Measurements from ENCODE around the gene ZNF215. TPM values are rescaled to one million over a fixed set of nuclear protein-coding genes. Genes with fewer than 3 reads are reported as not detected.

ZNF215 gene
- total RNA-seq, 1 donor = 3.5 TPM

GRCh38 chr11:6992457-6993417 lies 66.5 kb downstream of the ZNF215 start:
- DNase-seq (ENCODE audit: low read depth) = peak; percentile 94
- TF ChIP-seq CTCF (IDR thresholded peaks at IDR 0.05; ENCODE audit: insufficient read depth, low read length) = no peak
- H3K4me3 ChIP-seq (ENCODE audit: low read depth, low read length) = peak overlapping the region; percentile 32

GRCh38 chr11:6995703-6996102 lies 69.5 kb downstream of the ZNF215 start:
- no peak for DNase-seq (ENCODE audit: low read depth)
- no peak overlapping the region for H3K4me3 ChIP-seq (ENCODE audit: low read depth, low read length)
- TF ChIP-seq CTCF (IDR thresholded peaks at IDR 0.05; ENCODE audit: insufficient read depth, low read length) = no peak

- peak; percentile 52 for DNase-seq (ENCODE audit: low read depth)
- TF ChIP-seq CTCF (IDR thresholded peaks at IDR 0.05; ENCODE audit: insufficient read depth, low read length) = no peak
- no peak overlapping the region for H3K4me3 ChIP-seq (ENCODE audit: low read depth, low read length)
These were observed 78.3 kb downstream of the ZNF215 start for GRCh38 chr11:7004482-7004881.

Other genes with a start within 250 kb of the ZNF215 start
- 26.6 and 49.1 TPM in 2 replicates for gene MRPL17, start 243.1 kb upstream of the ZNF215 start, total RNA-seq (ENCODE audit: low replicate concordance)
- 0.09 and 0.33 TPM in 2 replicates for gene OR2AG2, start 154.4 kb upstream of the ZNF215 start, total RNA-seq (ENCODE audit: low replicate concordance)
- not detected in 2 replicates for gene OR2AG1, start 143.4 kb upstream of the ZNF215 start, total RNA-seq (ENCODE audit: low replicate concordance)
- gene OR6A2, start 126.7 kb upstream of the ZNF215 start, total RNA-seq (ENCODE audit: low replicate concordance) = 0.27 and 0.33 TPM in 2 replicates
- not detected in 2 replicates for gene OR10A5, start 80.7 kb upstream of the ZNF215 start, total RNA-seq (ENCODE audit: low replicate concordance)
- gene OR10A2, start 63.4 kb upstream of the ZNF215 start, total RNA-seq (ENCODE audit: low replicate concordance) = not detected in 2 replicates
- not detected in 2 replicates for gene OR10A4, start 49.8 kb upstream of the ZNF215 start, total RNA-seq (ENCODE audit: low replicate concordance)
- gene OR2D2, start 33.9 kb upstream of the ZNF215 start, total RNA-seq (ENCODE audit: low replicate concordance) = 0.09 TPM in 1 of 2 replicates, not detected in the other
- not detected in 2 replicates for gene OR2D3, start 5.4 kb upstream of the ZNF215 start, total RNA-seq (ENCODE audit: low replicate concordance)
- 2.9 and 5.2 TPM in 2 replicates for gene ZNF214, start 93.9 kb downstream of the ZNF215 start, total RNA-seq (ENCODE audit: low replicate concordance)
- 0.18 TPM in 1 of 2 replicates, not detected in the other for gene NLRP14, start 94.1 kb downstream of the ZNF215 start, total RNA-seq (ENCODE audit: low replicate concordance)
- not detected in 2 replicates for gene RBMXL2, start 162.6 kb downstream of the ZNF215 start, total RNA-seq (ENCODE audit: low replicate concordance)